Activated CD4-positive, alpha-beta T cell treated with anti-CD3 and anti-CD28 coated beads, Interleukin-2, amount 10 ng/mL, durations not matched to agents 7 days and 5 days (primary cell): ENCODE results near the gene CDK3. TPM values are rescaled to one million over a fixed set of nuclear protein-coding genes. Genes with fewer than 3 reads are reported as not detected.

Experiments used
- CTCF ChIA-PET: fragments of 350-600 bp; sonication (Branson Sonifier 250); formaldehyde crosslinking; loops from one replicate; lab custom pipeline; 2021; ENCODE audit warnings: antibody characterized with exemption; lab: Charles Lee
- POLR2A ChIA-PET: fragments of 350-600 bp; sonication (Branson Sonifier 250); formaldehyde crosslinking; loops from one replicate; lab custom pipeline; 2021; ENCODE audit warnings: antibody characterized with exemption; lab: Charles Lee
- DNase-seq: peaks from one replicate; pipeline ENCODE4 v3.0.0-alpha.2; 2020
- H3K27ac Mint-ChIP-seq: one replicate; pipeline ENCODE4 v1.8.0; 2021; ENCODE audit warnings: mild to moderate bottlenecking, moderate library complexity, mixed read lengths
- H3K27me3 Mint-ChIP-seq: one replicate; pipeline ENCODE4 v1.8.0; 2021; ENCODE audit warnings: mixed read lengths
- H3K36me3 Mint-ChIP-seq: one replicate; pipeline ENCODE4 v1.8.0; 2021; ENCODE audit warnings: low read depth, mixed read lengths
- H3K4me1 Mint-ChIP-seq: one replicate; pipeline ENCODE4 v1.8.0; 2021; ENCODE audit warnings: mixed read lengths
- H3K4me3 Mint-ChIP-seq: one replicate; pipeline ENCODE4 v1.8.0; 2021; ENCODE audit warnings: mild to moderate bottlenecking, moderate library complexity, mixed read lengths
- H3K9me3 Mint-ChIP-seq: one replicate; pipeline ENCODE4 v1.8.0; 2021; ENCODE audit warnings: mixed read lengths
- total RNA-seq, 2 experiments: library from RNA; stranded (reverse); gene quantifications; one replicate each; pipeline ENCODE4 v1.2.3, GENCODE V29; 2021

Gene CDK3
- total RNA-seq, 2 experiments from 2014 or later = 6.9 to 7.1 TPM

DNA sequence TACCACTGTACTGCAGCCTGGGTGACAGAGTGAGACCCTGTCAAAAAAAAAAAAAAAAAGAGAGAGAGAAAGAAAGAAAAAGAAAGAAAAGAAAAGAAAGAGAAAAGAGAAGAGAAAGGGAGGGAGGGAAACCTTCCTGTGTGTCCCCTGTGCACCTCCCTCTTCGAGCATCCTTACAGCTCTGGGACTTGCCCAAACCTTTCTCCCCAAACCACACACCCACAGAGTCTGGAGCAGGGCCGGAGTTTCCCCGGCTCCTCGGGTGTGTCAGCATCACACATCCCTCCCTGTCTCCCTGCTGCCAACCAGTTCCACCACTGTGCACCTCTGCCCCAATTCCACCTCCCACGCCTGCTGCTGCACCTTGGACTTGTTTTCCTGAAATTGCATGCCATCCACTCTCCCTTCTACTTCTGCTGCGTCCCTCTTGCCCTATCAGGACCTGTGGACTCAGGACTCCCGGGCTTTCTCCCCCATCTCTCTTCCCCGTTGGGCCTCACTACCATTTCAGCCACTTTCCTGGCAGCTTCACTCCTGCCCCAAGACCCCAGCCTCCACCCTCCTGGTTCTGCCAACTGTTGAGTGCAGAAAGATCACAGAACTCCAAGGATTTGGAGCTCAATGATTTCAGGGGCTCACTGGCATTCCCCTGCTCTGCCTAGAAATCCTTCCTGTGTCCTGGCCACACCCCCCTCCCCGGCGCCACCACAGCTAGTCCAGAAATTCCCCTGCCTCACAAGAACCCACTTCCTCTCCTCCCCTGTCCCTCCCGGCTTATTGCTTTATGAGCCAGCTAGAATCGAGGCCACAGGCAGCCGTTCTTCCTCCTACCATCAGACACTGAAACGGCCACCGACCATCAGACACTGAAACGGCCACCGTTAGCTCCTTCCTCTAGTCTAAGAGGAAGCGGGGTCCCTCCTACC is 3.7 kb upstream of the CDK3 start:
- no peaks in the 10 kb centered on the region for H3K9me3 Mint-ChIP-seq
- no peaks in the 10 kb centered on the region for H3K27me3 Mint-ChIP-seq
- H3K36me3 Mint-ChIP-seq = peaks cover 3% of the 10 kb centered on the region
- CTCF ChIA-PET = interaction anchor here (0.5 to 6.2 kb wide), 14 partner anchors 9 to 401 kb away, joined by 3 to 31 read pairs (median 4); no protein-coding TSS in a partner anchor
- peak; percentile 21 for DNase-seq
- POLR2A ChIA-PET = interaction anchor here (0.6 to 1.1 kb wide), 3 partner anchors 13 to 94 kb away, joined by 3 to 5 read pairs (median 3); no protein-coding TSS in a partner anchor
- peak overlapping the region; percentile 65 for H3K27ac Mint-ChIP-seq
- peaks cover 20% of the 10 kb centered on the region for H3K4me1 Mint-ChIP-seq
- H3K4me3 Mint-ChIP-seq = no peak overlapping the region

DNA sequence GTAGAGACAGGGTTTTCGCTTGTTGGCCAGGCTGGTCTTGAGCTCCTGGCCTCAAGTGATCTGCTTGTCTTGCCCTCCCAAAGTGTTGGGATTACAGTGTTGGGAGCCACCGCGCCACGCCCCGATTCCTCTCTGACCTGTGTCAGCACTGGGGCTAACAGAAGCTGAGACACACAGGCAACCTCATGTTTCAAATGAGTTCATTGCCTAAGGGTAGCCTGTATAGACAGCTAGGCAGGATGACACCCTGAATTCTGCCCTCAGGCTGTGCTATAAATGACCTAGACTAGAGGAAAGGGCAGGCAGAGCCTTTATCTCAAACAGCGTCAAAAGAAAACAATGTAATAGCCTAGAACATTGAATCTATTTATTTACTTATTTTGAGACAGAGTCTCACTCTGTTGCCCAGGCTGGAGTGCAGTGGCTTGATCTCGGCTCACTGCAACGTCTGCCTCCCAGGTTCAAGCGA is 2.3 kb upstream of the CDK3 start:
- ChIA-PET POLR2A (no interaction called here), CTCF (interaction anchor here (0.6 to 6.2 kb wide), 6 partner anchors 11 to 1103 kb away, joined by 3 to 31 read pairs (median 4); no protein-coding TSS in a partner anchor)
- Mint-ChIP-seq H3K9me3 (no peaks in the 10 kb centered on the region), H3K27ac (no peak overlapping the region), H3K36me3 (peaks cover 2% of the 10 kb centered on the region), H3K4me1 (peaks cover 20% of the 10 kb centered on the region), H3K27me3 (no peaks in the 10 kb centered on the region), H3K4me3 (no peak overlapping the region)
- no peak for DNase-seq

- ChIA-PET CTCF (interaction anchor here (0.6 to 6.2 kb wide), 15 partner anchors 10 to 299 kb away, joined by 3 to 31 read pairs (median 3); partner anchors contain the start of genes FBF1 and GALK1), POLR2A (interaction anchor here (0.5 kb wide), 1 partner anchor 383 kb away, joined by 3 read pairs; no protein-coding TSS in a partner anchor)
- H3K27me3 Mint-ChIP-seq = no peaks in the 10 kb centered on the region
- peaks cover 20% of the 10 kb centered on the region for H3K4me1 Mint-ChIP-seq
- H3K4me3 Mint-ChIP-seq = no peak overlapping the region
- no peak overlapping the region for H3K27ac Mint-ChIP-seq
- H3K36me3 Mint-ChIP-seq = no peaks in the 10 kb centered on the region
- H3K9me3 Mint-ChIP-seq = no peaks in the 10 kb centered on the region
- DNase-seq = peak; percentile 71
These were observed 470 bp upstream of the CDK3 start for GRCh38 chr17:76000016-76000754.

- ChIA-PET POLR2A (no interaction called here), CTCF (interaction anchor here (0.6 to 5.1 kb wide), 9 partner anchors 8 to 297 kb away, joined by 3 to 29 read pairs (median 4); partner anchors contain the start of gene MRPL38)
- Mint-ChIP-seq H3K27ac (no peak overlapping the region), H3K36me3 (no peaks in the 10 kb centered on the region), H3K4me1 (peaks cover 12% of the 10 kb centered on the region), H3K27me3 (no peaks in the 10 kb centered on the region), H3K4me3 (no peak overlapping the region), H3K9me3 (no peaks in the 10 kb centered on the region)
- no peak for DNase-seq
These were observed 1.4 kb downstream of the CDK3 start for GRCh38 chr17:76002100-76002499.

GRCh38 chr17:76003915-76004314 is 3.3 kb downstream of the CDK3 start:
- no peak for DNase-seq
- Mint-ChIP-seq H3K4me3 (no peak overlapping the region), H3K4me1 (peaks cover 2% of the 10 kb centered on the region), H3K36me3 (no peaks in the 10 kb centered on the region), H3K27me3 (no peaks in the 10 kb centered on the region), H3K9me3 (no peaks in the 10 kb centered on the region), H3K27ac (no peak overlapping the region)
- CTCF ChIA-PET = interaction anchor here (0.7 to 4.3 kb wide), 6 partner anchors 10 to 640 kb away, joined by 3 to 27 read pairs (median 5); partner anchors contain the start of gene MRPL38
- POLR2A ChIA-PET = interaction anchor here (0.6 kb wide), 2 partner anchors 159 to 1451 kb away, joined by 3 to 8 read pairs; no protein-coding TSS in a partner anchor

DNA sequence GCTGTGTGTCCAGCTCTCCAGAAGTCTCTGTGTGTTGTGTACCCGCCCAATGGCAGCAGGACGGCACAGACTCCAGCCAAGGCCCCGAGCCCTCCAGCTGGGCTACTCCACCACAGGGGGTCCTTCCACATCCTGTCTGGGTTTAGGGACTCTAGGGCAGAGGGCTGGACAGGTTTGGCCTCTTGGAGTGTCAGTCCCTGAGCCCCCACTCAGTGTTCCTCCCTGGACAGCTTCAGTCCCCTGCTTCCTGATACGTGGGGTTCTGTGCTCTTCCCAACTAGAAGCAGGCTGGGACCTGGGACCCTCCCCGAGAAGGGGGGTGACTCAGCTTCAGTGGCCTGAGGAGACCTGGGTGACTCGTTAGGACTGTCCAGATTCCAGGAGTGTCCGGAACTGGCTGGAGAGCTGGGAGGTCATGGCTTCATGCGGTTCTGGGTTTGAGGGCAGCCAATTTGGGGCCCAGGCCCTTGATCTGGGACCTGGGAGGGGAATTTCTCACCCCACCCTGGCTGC is 4.2 kb downstream of the CDK3 start:
- Mint-ChIP-seq H3K36me3 (no peaks in the 10 kb centered on the region), H3K27ac (no peak overlapping the region), H3K9me3 (no peaks in the 10 kb centered on the region), H3K27me3 (no peaks in the 10 kb centered on the region), H3K4me3 (no peak overlapping the region), H3K4me1 (peaks cover 2% of the 10 kb centered on the region)
- no peak for DNase-seq
- ChIA-PET CTCF (interaction anchor here (0.8 to 4.3 kb wide), 12 partner anchors 8 to 140 kb away, joined by 3 to 27 read pairs (median 5); partner anchors contain the start of gene MRPL38), POLR2A (interaction anchor here (0.6 kb wide), 1 partner anchor 1450 kb away, joined by 8 read pairs; no protein-coding TSS in a partner anchor)

GRCh38 chr17:76005263-76006149 is 4.9 kb downstream of the CDK3 start:
- H3K4me3 Mint-ChIP-seq = no peak overlapping the region
- no peaks in the 10 kb centered on the region for H3K9me3 Mint-ChIP-seq
- no peaks in the 10 kb centered on the region for H3K36me3 Mint-ChIP-seq
- H3K27me3 Mint-ChIP-seq = no peaks in the 10 kb centered on the region
- ChIA-PET POLR2A (no interaction called here), CTCF (interaction anchor here (0.6 to 4.3 kb wide), 15 partner anchors 9 to 380 kb away, joined by 3 to 27 read pairs (median 4); partner anchors contain the start of gene MRPL38)
- H3K27ac Mint-ChIP-seq = no peak overlapping the region
- DNase-seq = peak; percentile 90
- peaks cover 2% of the 10 kb centered on the region for H3K4me1 Mint-ChIP-seq

DNA sequence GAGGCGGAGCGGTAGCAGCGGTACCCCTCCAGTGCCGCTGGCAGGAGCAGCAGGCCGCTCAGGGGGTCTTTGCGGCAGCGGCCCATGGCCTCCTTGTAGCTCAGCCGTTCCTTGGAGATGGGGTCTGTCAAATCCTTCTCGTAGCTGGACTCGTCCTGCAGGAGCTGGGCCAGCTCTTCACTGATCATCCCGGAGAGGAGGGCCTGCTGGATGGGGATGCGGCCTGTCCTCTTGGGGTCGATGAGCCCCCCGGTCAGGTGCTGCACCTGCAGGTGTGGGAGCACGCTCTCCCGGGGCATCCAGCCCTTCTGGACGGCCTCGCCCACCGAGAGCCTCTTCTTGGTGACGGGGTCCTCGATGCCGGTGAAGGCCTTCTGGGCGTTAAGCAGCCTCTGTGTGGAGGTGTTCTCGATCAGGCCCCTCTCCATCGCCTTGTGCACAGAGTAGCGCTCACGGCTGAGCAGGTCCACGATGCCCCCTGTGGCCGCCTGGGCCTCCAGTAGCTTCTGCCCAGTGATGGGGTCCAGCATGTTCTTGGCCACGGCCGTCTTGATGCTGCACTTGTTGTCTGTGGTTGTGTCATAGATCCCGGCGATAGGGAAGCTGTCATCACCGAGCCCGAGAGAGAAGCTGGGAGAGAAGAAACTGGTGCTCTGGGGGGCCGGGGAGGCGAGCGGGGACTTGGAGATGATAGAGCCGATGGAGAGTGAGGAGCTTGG is 6.6 kb downstream of the CDK3 start:
- H3K27ac Mint-ChIP-seq = peak overlapping the region; percentile 44
- POLR2A ChIA-PET = no interaction called here
- H3K9me3 Mint-ChIP-seq = no peaks in the 10 kb centered on the region
- H3K36me3 Mint-ChIP-seq = no peaks in the 10 kb centered on the region
- CTCF ChIA-PET = interaction anchor here (1.3 to 5.0 kb wide), 4 partner anchors 7 to 102 kb away, joined by 3 to 29 read pairs (median 10); partner anchors contain the start of genes CDK3 and MRPL38
- H3K4me3 Mint-ChIP-seq = no peak overlapping the region
- no peaks in the 10 kb centered on the region for H3K27me3 Mint-ChIP-seq
- no peak for DNase-seq
- H3K4me1 Mint-ChIP-seq = peaks cover 2% of the 10 kb centered on the region

- Mint-ChIP-seq H3K27ac (no peak overlapping the region), H3K4me1 (peaks cover 2% of the 10 kb centered on the region), H3K4me3 (no peak overlapping the region), H3K9me3 (no peaks in the 10 kb centered on the region), H3K36me3 (no peaks in the 10 kb centered on the region), H3K27me3 (no peaks in the 10 kb centered on the region)
- no peak for DNase-seq
- POLR2A ChIA-PET = no interaction called here
- CTCF ChIA-PET = interaction anchor here (0.6 to 5.0 kb wide), 5 partner anchors 7 to 336 kb away, joined by 3 to 29 read pairs (median 7); partner anchors contain the start of genes CDK3 and MRPL38
These were observed 7.2 kb downstream of the CDK3 start for GRCh38 chr17:76007850-76008165.

GRCh38 chr17:76008208-76008607 is 7.6 kb downstream of the CDK3 start:
- Mint-ChIP-seq H3K27me3 (no peaks in the 10 kb centered on the region), H3K4me3 (no peak overlapping the region), H3K27ac (peak overlapping the region; percentile 9), H3K4me1 (peaks cover 2% of the 10 kb centered on the region), H3K36me3 (no peaks in the 10 kb centered on the region), H3K9me3 (no peaks in the 10 kb centered on the region)
- ChIA-PET POLR2A (no interaction called here), CTCF (interaction anchor here (0.6 to 5.0 kb wide), 6 partner anchors 8 to 335 kb away, joined by 3 to 29 read pairs (median 5); partner anchors contain the start of genes CDK3, GALK1 and MRPL38)
- DNase-seq = no peak
